H54 (cell line): ENCODE measurements around the gene LIMS3.
"Not testable (repeated sequence)": the region's sequence is repeated elsewhere in the genome, so short reads cannot be mapped to it uniquely, and the experiment has no call there.

Source experiments
- DNase-seq: peaks from one replicate; pipeline ENCODE4 v3.0.0; 2011; ENCODE audit warnings: low spot score, mixed read lengths; ENCODE audit not compliant: insufficient read length
- FAIRE-seq: peaks from 3 replicates; lab custom pipeline; 2011; peaks lifted over from hg19 to GRCh38; lab: Jason Lieb, UNC

Gene LIMS3

DNA sequence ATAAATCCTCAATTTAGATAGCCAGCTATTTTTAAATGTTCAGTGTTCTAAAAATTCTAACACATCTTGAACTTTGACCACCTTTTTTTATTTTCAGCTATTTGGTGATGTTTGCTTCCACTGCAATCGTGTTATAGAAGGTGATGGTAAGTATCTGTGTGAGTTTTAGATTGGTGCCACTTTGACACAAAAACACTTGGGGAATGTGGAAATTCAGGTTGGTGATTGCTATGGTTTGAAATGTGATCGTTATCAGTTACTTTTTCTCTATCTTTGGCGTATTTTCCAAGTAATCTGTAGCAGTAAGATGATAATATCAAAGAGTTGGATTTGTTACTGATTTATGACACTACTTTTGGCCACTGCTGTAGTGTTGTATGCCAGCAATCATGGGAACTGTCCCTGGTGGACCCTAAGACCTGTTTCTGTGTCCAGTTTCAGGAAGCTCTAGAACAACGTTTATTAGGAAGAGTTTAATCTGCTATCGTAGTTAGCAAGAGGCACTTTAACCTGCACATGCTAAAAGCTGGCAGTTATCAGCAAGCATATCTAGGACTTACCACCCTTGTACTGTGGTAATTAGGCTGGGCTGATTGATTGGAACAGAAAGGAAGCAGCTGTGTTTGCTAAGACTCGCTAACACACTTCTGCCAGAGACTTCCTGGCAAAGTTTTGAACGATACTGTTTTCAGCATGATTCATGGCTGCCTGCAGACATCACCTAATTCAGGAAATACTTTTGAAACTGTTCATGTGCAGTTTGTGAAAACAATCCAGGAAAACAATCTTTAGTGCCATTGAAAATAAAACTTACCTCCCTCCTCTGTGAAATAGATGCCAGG, 23.3 kb downstream of the LIMS3 start:
- not testable (repeated sequence) for DNase-seq
- FAIRE-seq: peak; percentile 99

DNA sequence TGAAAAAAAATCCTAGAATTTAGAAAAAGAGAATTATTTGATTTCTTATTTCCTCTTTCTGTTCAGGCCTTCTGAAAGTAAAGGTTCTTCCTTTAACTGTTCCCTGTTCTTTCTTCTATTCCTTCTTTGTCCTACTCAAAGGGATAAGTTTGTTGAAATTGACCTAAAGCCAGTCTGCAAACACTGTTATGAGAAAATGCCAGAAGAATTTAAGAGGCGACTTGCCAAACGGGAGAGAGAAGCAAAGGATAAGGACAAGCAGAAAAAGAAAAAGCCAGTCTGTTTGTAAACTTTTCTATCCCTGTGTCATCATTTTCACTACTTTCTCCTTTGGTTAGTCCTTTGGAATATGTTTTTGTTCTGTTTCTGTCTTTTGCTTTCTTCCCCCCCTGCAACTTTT, 26.0 kb downstream of the LIMS3 start:
- not testable (repeated sequence) for DNase-seq, FAIRE-seq

DNA sequence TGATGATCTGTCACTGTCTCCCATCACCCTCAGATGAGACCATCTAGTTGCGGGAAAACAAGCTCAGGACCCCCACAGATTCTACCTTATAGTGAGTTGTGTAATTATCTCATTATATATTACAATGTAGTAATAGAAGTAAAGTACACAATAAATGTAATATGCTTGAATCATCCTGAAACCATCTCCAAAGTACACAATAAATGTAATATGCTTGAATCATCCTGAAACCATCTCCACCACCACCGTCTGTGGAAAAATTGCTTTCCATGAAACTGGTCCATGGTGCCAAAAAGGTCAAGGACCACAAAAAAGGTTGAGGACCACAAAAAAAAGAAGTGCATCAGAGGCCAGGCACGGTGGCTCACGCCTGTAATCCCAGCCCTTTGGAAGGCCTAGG, 29.3 kb downstream of the LIMS3 start:
- peak; percentile 98 for FAIRE-seq

DNA sequence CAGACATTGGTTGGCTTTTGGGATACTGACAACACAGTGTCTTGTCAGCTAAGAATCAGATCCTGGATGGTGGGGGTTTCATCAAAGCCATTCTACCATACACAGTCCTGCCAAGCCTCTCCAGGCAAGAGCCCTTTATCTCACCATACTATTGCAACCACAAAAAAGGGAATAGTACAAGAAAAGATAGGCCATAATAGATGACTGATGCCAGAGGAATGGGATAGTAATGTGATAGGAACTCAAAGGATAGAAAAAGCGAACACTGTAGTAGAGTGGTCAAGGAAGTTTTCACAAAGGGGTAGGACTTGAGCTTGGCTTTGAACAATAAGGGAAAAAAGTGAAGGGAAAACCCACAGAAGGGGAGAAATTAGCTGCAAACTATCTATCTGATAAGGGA, 30.7 kb downstream of the LIMS3 start:
- not testable (repeated sequence) for DNase-seq
- FAIRE-seq: peak; percentile 96

More for the DNA sequence above, 29.3 kb downstream of the LIMS3 start:
- not testable (repeated sequence) for DNase-seq

DNA sequence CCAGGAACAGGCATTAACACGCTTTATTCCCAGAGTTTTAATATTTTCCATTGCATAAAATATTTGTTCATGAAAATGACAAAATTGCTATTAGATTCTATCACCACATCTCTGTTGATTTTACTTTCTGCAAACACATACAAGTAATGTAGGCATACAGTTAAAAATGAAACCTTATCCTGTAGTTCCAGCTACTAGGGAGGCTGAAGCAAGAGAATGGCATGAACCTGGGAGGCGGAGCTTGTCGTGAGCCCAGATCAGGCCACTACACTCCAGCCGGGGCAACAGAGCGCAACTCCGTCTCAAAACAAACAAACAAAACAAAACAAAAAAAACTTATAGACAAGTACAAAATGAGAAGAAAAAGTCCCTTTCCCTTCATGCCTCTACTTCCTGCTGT, 38.0 kb downstream of the LIMS3 start:
- not testable (repeated sequence) for FAIRE-seq

DNA sequence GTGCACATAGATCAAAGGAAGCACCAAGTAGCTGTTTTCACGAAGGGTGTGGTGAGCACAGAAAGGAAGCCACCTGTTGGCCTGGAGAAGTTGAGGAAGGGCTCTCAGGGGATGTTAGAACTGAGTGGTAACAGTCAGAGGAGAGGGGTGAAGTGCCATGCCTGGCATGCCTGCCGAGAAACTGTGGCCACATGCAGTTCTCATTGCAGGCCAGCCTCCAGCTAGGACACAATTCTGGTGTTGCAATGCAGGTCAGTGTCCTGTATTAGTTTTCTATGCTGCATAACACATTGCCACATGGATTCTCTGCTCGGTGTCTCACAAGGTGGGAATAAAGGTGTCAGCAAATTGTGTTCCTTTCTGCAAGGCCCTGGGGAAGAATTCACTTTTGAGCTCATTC, 46.9 kb downstream of the LIMS3 start:
- not testable (repeated sequence) for DNase-seq, FAIRE-seq

More for the DNA sequence above, 38.0 kb downstream of the LIMS3 start:
- DNase-seq: not testable (repeated sequence)

DNA sequence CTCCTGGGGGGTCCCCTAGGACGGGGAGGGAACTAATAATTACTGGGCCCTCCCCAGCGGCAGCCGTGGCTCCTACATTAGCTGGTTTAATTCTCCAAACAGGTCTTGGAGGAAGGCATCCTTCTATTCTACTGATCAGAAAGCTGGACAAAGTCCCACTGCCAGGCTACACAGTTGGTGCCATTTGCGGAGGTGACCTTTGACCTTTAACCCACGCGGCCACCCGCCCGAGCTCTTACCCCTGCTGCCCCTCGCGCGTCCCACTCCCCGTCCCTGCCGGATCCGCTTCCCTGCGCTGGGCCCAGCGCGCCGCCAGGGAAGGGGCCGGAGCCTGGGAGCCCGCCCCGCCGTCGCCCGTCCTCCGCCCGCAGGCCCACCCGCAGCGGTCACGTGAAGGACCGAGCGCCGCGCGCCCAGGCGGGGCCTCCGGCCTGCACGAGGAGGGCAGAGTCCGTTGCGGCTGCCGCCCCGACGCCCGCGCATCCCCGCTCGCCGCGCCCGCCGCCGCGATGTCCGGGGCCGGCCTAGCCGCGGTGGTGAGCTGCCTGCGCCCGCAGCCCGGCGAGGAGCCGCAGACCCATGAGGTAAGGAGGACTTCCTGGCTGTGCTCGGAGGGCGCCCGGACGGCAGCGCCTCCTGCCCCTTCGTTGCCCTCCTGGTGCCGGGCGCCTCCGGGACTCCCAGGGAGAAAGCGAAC, 48.9 kb downstream of the LIMS3 start:
- not testable (repeated sequence) for DNase-seq, FAIRE-seq

DNA sequence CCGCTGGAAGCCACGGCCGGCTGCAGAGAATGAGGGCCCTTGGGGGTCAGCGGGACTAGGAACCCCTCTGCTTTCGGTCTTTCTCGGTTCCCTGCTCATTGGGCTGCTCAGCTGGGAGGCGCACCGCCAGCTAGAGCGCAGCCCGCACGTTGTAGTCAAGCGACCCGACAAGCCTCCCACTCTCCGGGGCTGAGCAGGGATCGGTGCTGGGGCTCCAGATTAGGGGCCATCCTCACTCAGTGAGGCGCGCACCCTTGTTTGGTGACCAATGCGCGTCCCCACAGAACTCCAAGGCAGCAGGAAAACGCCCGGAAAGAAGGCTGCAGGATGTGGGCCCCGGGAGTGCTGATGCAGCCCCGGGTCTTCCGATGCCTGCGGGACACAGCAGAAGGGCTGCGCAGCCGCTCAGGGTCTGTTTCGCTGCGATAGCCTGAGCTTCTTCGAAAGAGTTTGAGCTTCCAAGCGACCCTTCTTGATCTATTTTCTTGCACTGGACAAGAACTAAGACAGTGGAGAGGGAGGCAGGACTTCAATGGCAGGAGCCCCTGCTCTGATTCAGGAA, 49.6 kb downstream of the LIMS3 start:
- FAIRE-seq, DNase-seq: not testable (repeated sequence)

DNA sequence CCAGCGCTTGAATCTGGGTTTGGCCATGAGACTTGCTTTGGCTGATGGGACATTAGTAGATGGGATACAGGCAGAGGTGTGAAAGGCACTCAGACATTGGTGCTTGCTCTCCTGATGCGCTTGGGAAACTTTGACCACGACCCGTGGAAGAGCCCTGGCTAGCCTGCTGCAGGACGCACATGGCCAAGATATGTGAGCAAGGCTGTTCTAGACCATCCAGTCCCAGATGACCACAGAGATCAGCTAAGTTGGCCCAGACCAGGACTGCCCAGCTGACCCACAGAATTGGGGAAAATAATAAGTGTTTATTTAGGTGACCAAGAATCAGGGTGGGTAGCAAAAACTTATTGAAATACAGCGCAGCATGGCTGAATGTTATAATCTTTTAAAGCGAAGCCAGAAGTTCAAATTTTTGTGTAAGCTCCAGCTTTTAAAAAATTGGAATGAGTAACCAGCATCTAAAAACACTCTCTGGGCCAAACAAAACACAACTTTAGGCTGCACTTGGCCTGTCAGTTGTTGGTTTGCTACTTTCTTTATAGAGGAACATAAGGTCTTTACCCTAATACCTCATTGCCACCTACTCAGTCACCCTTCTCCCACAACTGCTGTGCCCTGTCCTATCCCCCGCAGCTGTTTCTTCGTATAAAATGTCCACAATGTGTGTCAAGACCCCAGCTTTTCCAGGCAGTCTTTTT, 51.8 kb downstream of the LIMS3 start:
- DNase-seq, FAIRE-seq: not testable (repeated sequence)

DNA sequence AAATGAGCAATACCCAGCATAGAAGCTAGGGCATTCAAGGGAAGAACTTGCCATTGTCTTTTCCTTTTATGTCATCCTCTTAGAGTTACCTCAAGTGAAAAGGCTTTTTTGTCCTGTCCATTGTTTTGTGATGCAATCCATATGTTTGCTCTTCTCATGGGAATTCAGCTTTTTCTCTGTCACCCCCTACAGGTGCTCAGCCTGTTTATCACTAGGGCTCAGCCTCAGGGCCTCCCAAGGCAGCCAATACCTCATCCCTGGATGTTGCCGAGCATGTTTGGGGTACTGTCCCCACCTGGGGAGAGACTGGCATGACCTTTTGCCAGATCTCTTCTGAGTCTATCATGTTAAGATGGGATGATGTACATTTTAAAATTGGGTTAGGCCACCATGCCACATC, 65.5 kb downstream of the LIMS3 start:
- not testable (repeated sequence) for FAIRE-seq, DNase-seq

DNA sequence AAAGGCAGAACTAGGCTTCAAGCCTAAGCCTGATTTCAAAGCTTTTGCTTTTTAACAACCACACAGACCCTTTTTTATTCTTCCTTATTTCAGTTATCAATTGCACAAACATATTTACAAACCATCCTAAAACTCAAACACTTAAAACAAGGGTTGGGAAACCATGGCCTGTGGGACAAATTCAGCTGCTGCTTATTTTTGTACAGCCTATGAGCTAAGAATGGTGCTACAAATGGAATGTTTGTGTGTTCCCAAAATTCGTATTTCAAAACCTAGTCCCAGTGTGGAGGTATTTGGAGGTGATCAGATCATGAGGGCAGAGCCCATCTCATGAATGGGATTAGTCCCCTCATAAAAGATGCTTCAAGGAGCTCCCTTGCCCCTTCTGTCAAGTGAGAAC, 67.0 kb downstream of the LIMS3 start:
- FAIRE-seq, DNase-seq: not testable (repeated sequence)

DNA sequence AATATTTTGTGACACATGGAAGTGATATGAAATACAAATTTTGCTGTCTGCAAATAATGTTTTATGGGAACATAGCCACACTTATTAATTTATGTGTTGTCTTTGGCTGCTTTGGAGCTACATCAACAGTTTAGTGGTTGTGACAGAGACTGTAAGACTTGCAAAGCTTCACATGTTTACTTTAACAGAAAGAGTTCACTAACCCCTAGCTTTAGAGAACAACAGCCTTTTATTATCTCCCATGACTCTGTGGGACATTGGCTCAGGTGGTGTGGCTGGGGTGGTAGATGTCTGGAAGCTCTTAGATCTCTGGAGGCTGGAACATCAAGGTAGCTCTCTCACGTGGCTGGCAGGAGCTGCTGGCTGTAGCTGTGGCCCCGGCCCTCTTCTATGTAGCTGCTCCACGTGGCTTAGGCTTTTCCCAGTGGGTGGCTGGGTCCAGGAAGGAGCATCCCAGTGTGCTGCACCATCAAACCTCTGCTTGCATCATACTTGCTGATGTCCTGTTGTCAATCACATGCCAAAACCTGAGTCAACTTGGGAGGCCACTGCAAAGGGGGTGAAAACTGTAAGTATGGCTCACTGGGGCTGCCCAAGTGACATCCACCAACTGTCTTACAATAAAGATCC, 67.7 kb downstream of the LIMS3 start:
- not testable (repeated sequence) for DNase-seq, FAIRE-seq

DNA sequence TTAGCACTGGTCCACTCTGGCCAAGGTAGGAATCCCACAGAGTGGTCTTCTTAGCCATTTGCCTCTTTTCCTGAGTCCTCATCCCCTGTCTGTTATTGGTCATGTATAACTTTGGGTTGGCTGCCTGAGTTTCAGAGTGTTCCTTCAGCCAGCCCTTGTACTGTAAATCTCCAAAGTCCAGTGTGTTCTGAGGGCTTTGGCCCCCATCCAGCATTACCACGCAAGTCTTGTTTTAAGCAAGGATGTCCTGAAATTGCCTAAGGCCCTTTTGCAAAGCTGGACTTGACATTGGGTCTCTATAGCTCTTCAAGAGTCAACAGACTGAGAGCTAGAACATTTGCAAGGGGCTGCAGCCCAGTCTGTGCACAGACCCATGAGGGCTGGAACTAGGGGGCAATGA, 68.4 kb downstream of the LIMS3 start:
- DNase-seq, FAIRE-seq: not testable (repeated sequence)

DNA sequence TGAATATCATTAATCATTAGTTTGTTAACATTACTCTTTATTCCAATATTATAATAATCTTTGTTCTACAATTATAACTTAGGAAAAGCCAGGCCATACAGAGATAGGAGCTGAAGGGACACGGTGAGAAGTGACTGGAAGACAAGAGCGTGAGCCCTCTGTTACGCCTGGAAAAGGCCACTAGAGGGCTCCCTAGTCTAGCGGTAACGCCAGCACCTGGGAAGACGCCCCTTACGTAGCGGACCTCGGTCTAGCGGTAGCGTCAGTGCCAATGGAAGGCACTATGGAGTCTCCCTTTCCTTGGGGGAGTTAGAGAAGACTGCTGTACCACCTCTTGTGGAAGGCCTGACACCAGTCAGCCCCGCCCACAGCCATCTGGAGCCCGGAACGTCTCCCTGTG, 71.4 kb downstream of the LIMS3 start:
- DNase-seq, FAIRE-seq: not testable (repeated sequence)

DNA sequence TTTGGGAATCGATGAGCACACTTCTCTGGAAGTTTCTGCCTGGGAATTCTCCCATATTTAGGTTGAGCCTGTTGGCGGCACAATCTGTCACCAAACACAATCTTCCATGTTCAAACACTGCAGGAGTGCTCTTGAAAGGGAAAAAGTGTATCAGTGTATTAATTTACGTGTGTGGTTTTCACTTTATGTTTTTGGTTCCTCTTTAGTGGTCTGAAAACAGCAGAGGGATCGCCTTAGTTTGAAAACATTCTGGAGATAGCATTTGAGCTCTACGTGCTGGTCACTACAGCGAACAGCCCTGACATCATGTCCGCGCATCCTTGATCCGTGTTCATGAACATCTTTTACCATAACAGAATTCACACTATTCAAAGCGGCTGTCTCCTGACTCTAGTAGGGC, 73.2 kb downstream of the LIMS3 start:
- not testable (repeated sequence) for FAIRE-seq, DNase-seq
